COLO829 (cell line): ENCODE data around the gene CCNF.

Experiments
- DNase-seq: peaks from one replicate; pipeline ENCODE4 v3.0.0; 2012; ENCODE audit warnings: low spot score

CCNF gene

DNA sequence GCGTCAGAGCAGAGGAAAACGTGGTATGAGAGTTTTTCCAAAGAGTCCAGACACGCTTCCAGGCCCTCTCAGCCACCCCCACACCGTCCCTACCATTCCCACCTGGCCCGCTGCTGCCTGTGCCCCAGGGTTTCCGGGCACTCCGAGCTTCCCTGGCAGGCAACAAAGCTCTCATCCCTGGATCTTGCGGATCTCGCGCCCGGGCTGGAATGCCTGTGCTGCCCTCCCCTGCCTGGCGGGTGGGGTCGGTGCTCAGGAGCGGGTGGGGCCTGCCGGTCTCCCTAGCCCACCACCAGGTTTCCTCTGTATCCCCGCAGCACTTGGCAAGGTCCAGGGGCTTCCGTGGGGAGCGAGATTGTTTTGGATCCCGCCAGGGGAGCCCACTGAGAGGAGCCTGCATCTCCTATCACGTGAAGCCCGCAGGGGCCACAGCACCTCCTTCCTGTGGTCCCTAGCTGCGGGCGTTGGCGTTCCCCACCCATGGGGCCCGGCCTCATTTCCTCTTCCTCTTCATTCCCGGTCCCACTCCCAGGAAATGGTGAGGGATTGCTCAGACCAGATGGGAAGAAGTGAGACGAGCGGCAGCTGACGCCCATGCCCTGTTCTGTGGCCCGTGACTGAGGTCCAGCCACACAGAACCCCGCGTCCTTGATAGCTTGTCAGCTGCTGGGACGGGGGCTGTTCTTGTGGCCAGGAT lies 56.7 kb downstream of the CCNF start:
- no peak for DNase-seq

DNA sequence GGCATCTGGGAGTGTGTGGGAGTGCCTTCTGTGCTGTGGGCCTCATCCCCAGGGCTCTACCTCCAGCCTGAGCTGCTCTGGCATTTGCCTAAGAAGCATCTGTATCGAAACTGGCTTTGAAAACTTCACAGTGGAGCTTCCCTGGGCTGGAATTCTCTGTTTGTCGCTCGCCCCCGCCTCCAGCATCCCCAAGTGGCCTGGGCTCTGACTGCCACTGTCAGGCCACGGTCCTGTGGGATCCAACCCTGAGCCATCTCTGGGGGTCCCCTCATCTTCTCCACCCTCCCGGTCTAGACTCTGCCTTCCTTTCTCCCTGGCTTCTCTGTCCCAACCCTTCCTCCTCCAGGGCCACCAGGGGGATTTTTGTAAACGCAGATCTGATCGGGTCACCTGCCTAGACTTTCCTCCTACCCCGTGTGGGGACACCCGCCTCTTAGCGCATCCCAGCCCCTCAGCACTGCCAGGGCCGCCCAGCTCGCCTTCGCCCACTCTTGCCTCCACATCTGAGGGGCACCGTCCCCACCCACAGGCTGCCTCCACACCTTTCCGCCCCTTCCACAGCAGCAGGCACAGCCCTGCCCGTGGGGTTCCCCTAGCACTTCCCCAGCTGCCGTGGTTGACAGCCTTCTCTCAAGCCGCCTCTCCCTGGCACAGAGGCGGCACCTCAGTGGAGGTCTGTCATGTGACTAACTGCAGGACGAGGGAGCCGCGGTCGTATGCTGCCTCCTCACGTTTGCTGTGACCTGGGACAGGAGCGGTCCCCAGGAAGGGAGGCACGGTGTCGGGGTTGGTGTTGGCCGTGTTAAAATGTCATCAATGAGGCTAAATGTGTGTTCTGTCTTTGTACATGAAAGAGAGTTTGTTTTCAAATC lies 57.6 kb downstream of the CCNF start:
- DNase-seq: no peak

- no peak for DNase-seq
Measured at GRCh38 chr16:2487517-2487842, 58.2 kb downstream of the CCNF start.

DNA sequence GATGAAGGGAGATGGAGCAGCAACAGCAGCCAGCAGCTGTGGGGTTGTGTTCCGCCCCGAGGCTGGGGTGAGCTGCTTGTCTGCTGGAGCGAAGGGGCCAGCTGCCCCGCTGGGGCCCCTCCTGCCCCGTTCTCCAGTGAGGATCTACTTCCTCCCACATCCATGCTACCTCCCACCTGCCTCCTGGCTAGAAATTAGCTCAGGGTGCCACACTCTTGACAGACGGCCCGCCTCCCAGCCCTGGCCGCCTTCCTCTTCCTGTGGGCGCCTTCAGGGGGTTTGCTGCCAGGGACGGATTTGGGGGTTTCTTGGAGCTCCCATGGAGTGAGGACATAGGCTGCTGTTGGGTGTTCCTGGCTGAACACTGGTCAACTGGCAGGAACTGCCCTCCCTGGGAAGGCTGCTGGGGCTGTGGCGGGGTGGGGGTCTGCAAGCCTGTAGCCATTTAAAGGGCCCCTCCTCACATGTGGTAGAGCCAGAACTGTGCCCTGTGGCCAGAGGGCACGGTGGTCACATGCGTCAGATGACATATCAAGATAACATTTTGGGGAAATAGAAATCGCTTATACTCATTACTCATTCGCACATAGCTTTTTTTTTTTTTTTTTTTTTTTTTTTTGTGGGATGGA lies 58.8 kb downstream of the CCNF start:
- no peak for DNase-seq

- no peak for DNase-seq
Measured at GRCh38 chr16:2489581-2489980, 60.3 kb downstream of the CCNF start.

- no peak for DNase-seq
Measured at GRCh38 chr16:2490190-2491105, 61.2 kb downstream of the CCNF start.

GRCh38 chr16:2492292-2492691 lies 63.0 kb downstream of the CCNF start:
- no peak for DNase-seq

DNA sequence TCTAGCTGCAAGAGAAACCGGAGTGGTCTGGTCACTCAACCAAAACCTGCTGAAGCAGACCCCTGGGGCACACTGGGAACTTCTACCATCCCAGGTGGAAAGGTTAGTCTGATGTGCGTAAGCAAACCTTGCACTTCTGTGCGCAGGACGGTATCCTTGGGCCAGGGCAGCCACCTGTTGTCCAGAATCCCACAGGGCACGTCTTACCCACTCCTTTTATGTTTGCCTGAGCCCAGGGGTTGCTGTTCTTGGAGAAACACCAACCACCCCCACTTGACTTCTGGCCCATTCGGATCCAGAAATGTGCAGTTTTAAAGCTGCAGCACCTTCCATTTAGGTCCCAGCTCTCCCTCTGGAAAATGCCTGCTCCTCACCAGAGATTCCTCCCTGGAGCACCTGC lies 64.4 kb downstream of the CCNF start:
- DNase-seq: no peak

- no peak for DNase-seq
Measured at GRCh38 chr16:2494616-2495015, 65.4 kb downstream of the CCNF start.

- DNase-seq: no peak
Measured at GRCh38 chr16:2495041-2495440, 65.8 kb downstream of the CCNF start.

- no peak for DNase-seq
Measured at GRCh38 chr16:2496223-2497115, 67.2 kb downstream of the CCNF start.

DNA sequence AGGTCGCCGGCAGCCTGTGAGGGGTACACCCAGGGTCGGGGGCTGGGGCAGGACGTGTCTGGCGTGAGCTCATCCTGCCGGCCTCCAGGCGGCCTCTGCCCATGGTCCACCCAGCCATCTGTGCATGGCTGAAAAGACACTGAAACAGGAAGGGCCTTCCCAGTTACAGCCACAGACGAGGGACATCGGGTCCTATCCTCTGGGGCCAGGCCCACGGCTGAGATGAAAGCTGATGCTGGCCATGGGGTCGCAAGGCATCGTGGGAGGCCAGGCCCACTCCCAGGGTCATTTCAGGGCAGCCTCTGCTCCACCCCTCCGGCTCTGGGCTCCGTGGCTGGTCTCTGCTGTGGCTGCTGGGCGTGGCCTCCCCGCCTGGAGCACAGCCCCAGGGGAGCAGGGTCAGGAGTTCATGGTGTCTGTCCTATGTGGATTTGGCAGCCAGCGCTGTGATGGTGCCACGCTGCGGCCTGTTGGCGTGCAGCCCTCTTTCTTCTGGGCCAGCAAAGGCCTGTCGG lies 67.9 kb downstream of the CCNF start:
- no peak for DNase-seq

- DNase-seq: no peak
Measured at GRCh38 chr16:2497695-2498484, 68.6 kb downstream of the CCNF start.

DNA sequence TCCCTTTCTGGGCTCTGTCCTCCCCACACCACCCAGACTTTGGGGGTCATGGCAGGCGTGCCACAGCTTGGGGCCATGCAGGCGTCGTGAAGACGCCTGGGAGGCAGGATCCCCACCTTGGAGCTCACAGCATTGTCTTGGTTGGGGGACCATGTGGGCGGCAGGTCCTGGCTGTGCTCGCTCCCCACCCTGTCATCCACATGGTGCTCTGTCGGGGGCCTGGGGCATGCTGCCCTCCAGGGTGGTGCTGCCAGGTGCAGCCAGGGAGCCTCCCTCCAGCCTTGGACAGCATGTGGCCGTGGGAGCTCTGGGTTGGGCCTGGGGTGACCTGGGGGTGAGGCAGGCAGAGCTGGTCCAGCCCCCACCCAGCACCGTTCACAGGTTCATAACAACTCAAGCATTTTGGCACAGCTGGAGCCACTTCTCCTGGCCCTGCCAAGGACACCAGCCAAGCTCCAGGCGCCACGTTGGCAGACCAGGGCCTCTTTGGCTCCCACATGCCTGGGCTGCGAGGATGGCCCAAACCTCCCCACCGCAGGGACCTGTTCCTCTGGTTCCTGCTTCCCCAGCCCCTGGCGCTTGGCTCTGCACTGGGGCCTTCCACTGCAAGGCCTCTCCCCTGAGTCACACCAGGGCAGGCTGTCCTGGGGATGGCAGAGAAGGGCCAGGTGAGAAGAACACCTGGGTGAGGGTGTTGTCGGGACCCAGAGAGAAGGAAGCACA lies 69.4 kb downstream of the CCNF start:
- no peak for DNase-seq

- DNase-seq: no peak
Measured at GRCh38 chr16:2499454-2499853, 70.2 kb downstream of the CCNF start.

DNA sequence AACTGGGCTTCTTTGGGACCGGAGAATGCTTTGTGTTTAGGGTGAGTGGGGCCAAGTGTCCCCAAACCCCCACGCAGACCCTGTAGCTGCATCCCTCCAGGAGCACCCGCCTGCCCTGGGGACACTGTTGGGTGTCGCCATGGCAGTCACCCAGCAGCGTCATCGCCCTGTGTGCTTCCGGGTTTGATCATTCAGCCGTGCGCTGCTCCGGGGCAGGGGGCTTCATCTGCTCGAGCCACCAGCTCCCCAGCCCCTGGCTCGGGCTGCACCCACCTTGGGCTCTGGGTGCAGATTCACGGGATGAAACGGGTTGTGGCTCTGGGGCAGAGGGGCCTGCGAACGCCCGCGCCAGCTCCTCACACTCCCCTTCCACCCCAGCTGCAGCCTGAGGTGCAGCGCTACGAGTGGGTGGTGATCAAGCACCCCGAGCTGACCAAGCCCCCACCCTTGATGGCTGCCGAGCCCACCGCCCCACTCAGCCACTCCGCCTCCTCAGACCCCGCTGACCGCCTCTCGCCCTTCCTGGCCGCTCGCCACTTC lies 70.7 kb downstream of the CCNF start:
- no peak for DNase-seq

- no peak for DNase-seq
Measured at GRCh38 chr16:2500430-2500917, 71.2 kb downstream of the CCNF start.

- peak; percentile 64 for DNase-seq
Measured at GRCh38 chr16:2500918-2501750, 71.9 kb downstream of the CCNF start.
